ENCODE measurements around the gene PGC.

Gene PGC

GRCh38 chr6:41714556-41715273 lies 32.5 kb downstream of the PGC start:
- H3K4me1 ChIP-seq (ENCODE audit: insufficient read depth, low read length) = no peaks in the 10 kb centered on the region
- no peaks in the 10 kb centered on the region for H3K27me3 ChIP-seq (ENCODE audit: insufficient read depth, low read length)
- no peak overlapping the region for H3K27ac ChIP-seq (ENCODE audit: low read length)
- no peak overlapping the region for H3K4me3 ChIP-seq (ENCODE audit: low read length)
- H3K36me3 ChIP-seq (ENCODE audit: insufficient read depth, low read depth, low read length) = no peaks in the 10 kb centered on the region
- H3K9ac ChIP-seq (ENCODE audit: low read depth, low read length) = no peak overlapping the region
- H3K9me3 ChIP-seq (ENCODE audit: insufficient read depth, low read depth, low read length) = no peaks in the 10 kb centered on the region

- no peaks in the 10 kb centered on the region for H3K36me3 ChIP-seq (ENCODE audit: insufficient read depth, low read depth, low read length)
- H3K27ac ChIP-seq (ENCODE audit: low read length) = no peak overlapping the region
- no peak overlapping the region for H3K4me3 ChIP-seq (ENCODE audit: low read length)
- H3K27me3 ChIP-seq (ENCODE audit: insufficient read depth, low read length) = no peaks in the 10 kb centered on the region; the same call in 1 of the 2 replicates
- no peaks in the 10 kb centered on the region for H3K4me1 ChIP-seq (ENCODE audit: insufficient read depth, low read length)
- H3K9ac ChIP-seq (ENCODE audit: low read depth, low read length) = no peak overlapping the region
- no peaks in the 10 kb centered on the region for H3K9me3 ChIP-seq (ENCODE audit: insufficient read depth, low read depth, low read length)
Observed at GRCh38 chr6:41713650-41714291, 33.4 kb downstream of the PGC start.

GRCh38 chr6:41713159-41713649 lies 34.0 kb downstream of the PGC start:
- Histone ChIP-seq H3K27me3 (ENCODE audit: insufficient read depth, low read length) (no peaks in the 10 kb centered on the region; the same call in 1 of the 2 replicates), H3K36me3 (ENCODE audit: insufficient read depth, low read depth, low read length) (no peaks in the 10 kb centered on the region), H3K4me1 (ENCODE audit: insufficient read depth, low read length) (no peaks in the 10 kb centered on the region), H3K27ac (ENCODE audit: low read length) (no peak overlapping the region), H3K9ac (ENCODE audit: low read depth, low read length) (no peak overlapping the region), H3K4me3 (ENCODE audit: low read length) (no peak overlapping the region), H3K9me3 (ENCODE audit: insufficient read depth, low read depth, low read length) (no peaks in the 10 kb centered on the region)

GRCh38 chr6:41712651-41713103 lies 34.5 kb downstream of the PGC start:
- Histone ChIP-seq H3K4me3 (ENCODE audit: low read length) (no peak overlapping the region), H3K27ac (ENCODE audit: low read length) (no peak overlapping the region), H3K9ac (ENCODE audit: low read depth, low read length) (no peak overlapping the region), H3K27me3 (ENCODE audit: insufficient read depth, low read length) (no peaks in the 10 kb centered on the region; the same call in 1 of the 2 replicates), H3K4me1 (ENCODE audit: insufficient read depth, low read length) (no peaks in the 10 kb centered on the region), H3K9me3 (ENCODE audit: insufficient read depth, low read depth, low read length) (no peaks in the 10 kb centered on the region), H3K36me3 (ENCODE audit: insufficient read depth, low read depth, low read length) (no peaks in the 10 kb centered on the region)

- H3K9ac ChIP-seq (ENCODE audit: low read depth, low read length) = no peak overlapping the region
- no peaks in the 10 kb centered on the region; the same call in 1 of the 2 replicates for H3K27me3 ChIP-seq (ENCODE audit: insufficient read depth, low read length)
- no peaks in the 10 kb centered on the region for H3K4me1 ChIP-seq (ENCODE audit: insufficient read depth, low read length)
- H3K36me3 ChIP-seq (ENCODE audit: insufficient read depth, low read depth, low read length) = no peaks in the 10 kb centered on the region
- H3K4me3 ChIP-seq (ENCODE audit: low read length) = no peak overlapping the region
- no peak overlapping the region for H3K27ac ChIP-seq (ENCODE audit: low read length)
- no peaks in the 10 kb centered on the region for H3K9me3 ChIP-seq (ENCODE audit: insufficient read depth, low read depth, low read length)
Observed at GRCh38 chr6:41711323-41712038, 35.7 kb downstream of the PGC start.

- H3K9me3 ChIP-seq (ENCODE audit: insufficient read depth, low read depth, low read length) = no peaks in the 10 kb centered on the region
- H3K36me3 ChIP-seq (ENCODE audit: insufficient read depth, low read depth, low read length) = no peaks in the 10 kb centered on the region
- no peaks in the 10 kb centered on the region; the same call in 1 of the 2 replicates for H3K27me3 ChIP-seq (ENCODE audit: insufficient read depth, low read length)
- no peak overlapping the region for H3K9ac ChIP-seq (ENCODE audit: low read depth, low read length)
- no peaks in the 10 kb centered on the region for H3K4me1 ChIP-seq (ENCODE audit: insufficient read depth, low read length)
- H3K27ac ChIP-seq (ENCODE audit: low read length) = no peak overlapping the region
- no peak overlapping the region for H3K4me3 ChIP-seq (ENCODE audit: low read length)
Observed at GRCh38 chr6:41709375-41709774, 37.8 kb downstream of the PGC start.

- no peaks in the 10 kb centered on the region for H3K4me1 ChIP-seq (ENCODE audit: insufficient read depth, low read length)
- H3K36me3 ChIP-seq (ENCODE audit: insufficient read depth, low read depth, low read length) = no peaks in the 10 kb centered on the region
- H3K4me3 ChIP-seq (ENCODE audit: low read length) = no peak overlapping the region
- no peaks in the 10 kb centered on the region; the same call in 1 of the 2 replicates for H3K27me3 ChIP-seq (ENCODE audit: insufficient read depth, low read length)
- no peaks in the 10 kb centered on the region for H3K9me3 ChIP-seq (ENCODE audit: insufficient read depth, low read depth, low read length)
- H3K27ac ChIP-seq (ENCODE audit: low read length) = no peak overlapping the region
- H3K9ac ChIP-seq (ENCODE audit: low read depth, low read length) = no peak overlapping the region
Observed at GRCh38 chr6:41708856-41709255, 38.3 kb downstream of the PGC start.

GRCh38 chr6:41707565-41708200 lies 39.5 kb downstream of the PGC start:
- Histone ChIP-seq H3K9me3 (ENCODE audit: insufficient read depth, low read depth, low read length) (no peaks in the 10 kb centered on the region), H3K9ac (ENCODE audit: low read depth, low read length) (no peak overlapping the region), H3K4me3 (ENCODE audit: low read length) (no peak overlapping the region), H3K4me1 (ENCODE audit: insufficient read depth, low read length) (no peaks in the 10 kb centered on the region), H3K36me3 (ENCODE audit: insufficient read depth, low read depth, low read length) (no peaks in the 10 kb centered on the region), H3K27ac (ENCODE audit: low read length) (no peak overlapping the region), H3K27me3 (ENCODE audit: insufficient read depth, low read length) (no peaks in the 10 kb centered on the region; the same call in 1 of the 2 replicates)

- Histone ChIP-seq H3K4me1 (ENCODE audit: insufficient read depth, low read length) (no peaks in the 10 kb centered on the region), H3K4me3 (ENCODE audit: low read length) (no peak overlapping the region), H3K9ac (ENCODE audit: low read depth, low read length) (no peak overlapping the region), H3K27ac (ENCODE audit: low read length) (no peak overlapping the region), H3K9me3 (ENCODE audit: insufficient read depth, low read depth, low read length) (no peaks in the 10 kb centered on the region), H3K36me3 (ENCODE audit: insufficient read depth, low read depth, low read length) (no peaks in the 10 kb centered on the region), H3K27me3 (ENCODE audit: insufficient read depth, low read length) (no peaks in the 10 kb centered on the region; the same call in 1 of the 2 replicates)
Observed at GRCh38 chr6:41706876-41707564, 40.2 kb downstream of the PGC start.

- H3K4me1 ChIP-seq (ENCODE audit: insufficient read depth, low read length) = no peaks in the 10 kb centered on the region
- H3K36me3 ChIP-seq (ENCODE audit: insufficient read depth, low read depth, low read length) = no peaks in the 10 kb centered on the region
- no peak overlapping the region for H3K27ac ChIP-seq (ENCODE audit: low read length)
- H3K4me3 ChIP-seq (ENCODE audit: low read length) = no peak overlapping the region
- H3K9me3 ChIP-seq (ENCODE audit: insufficient read depth, low read depth, low read length) = no peaks in the 10 kb centered on the region
- H3K27me3 ChIP-seq (ENCODE audit: insufficient read depth, low read length) = no peaks in the 10 kb centered on the region; the same call in 1 of the 2 replicates
- no peak overlapping the region for H3K9ac ChIP-seq (ENCODE audit: low read depth, low read length)
Observed at GRCh38 chr6:41705996-41706835, 41.0 kb downstream of the PGC start.
